ENCODE results near the gene FRAS1. TPM values are rescaled to one million over a fixed set of nuclear protein-coding genes. Genes with fewer than 3 reads are reported as not detected.

Gene FRAS1
- total and polyA plus RNA-seq, 9 of the 15 experiments (the other 6 are each of a cell fraction or from before 2014, with no cell fraction given) = under 0.01 to 0.11 (median 0.04) TPM; not detected in 2

- no peak overlapping the region for H2AFZ ChIP-seq (ENCODE audit: low read depth, low read length)
- no peaks in the 10 kb centered on the region for H3K79me2 ChIP-seq (ENCODE audit: control insufficient read depth, insufficient read depth, low read length)
- no peak overlapping the region for H3K27ac ChIP-seq (ENCODE audit: extremely low read depth, low read depth, low read length)
- TF ChIP-seq POLR2G (IDR thresholded peaks at IDR 0.05; ENCODE audit: low read depth, low read length) (no peak), CC2D1A (IDR thresholded peaks at IDR 0.05) (no peak), ZNF124 (CRISPR knock-in tag; IDR thresholded peaks at IDR 0.05) (no peak), HMGN3 (IDR thresholded peaks at IDR 0.05; ENCODE audit: borderline replicate concordance, extremely low read depth, insufficient read length, low read depth, low read length) (no peak), MBD1 (CRISPR knock-in tag; IDR thresholded peaks at IDR 0.05) (no peak), PREB (CRISPR knock-in tag; IDR thresholded peaks at IDR 0.05) (no peak), SMARCA5 (IDR thresholded peaks at IDR 0.05) (no peak), NR2C2 (CRISPR knock-in tag; IDR thresholded peaks at IDR 0.05) (no peak), NR2C2 (tag; IDR thresholded peaks at IDR 0.05) (no peak), SMAD3 (CRISPR knock-in tag; conservative IDR thresholded peaks at IDR 0.05) (no peak), ZNF764 (CRISPR knock-in tag; IDR thresholded peaks at IDR 0.05; ENCODE audit: low read depth) (no peak), SMAD4 (CRISPR knock-in tag; conservative IDR thresholded peaks at IDR 0.05) (no peak), RB1 (IDR thresholded peaks at IDR 0.05; ENCODE audit: low read depth) (no peak)
- no peak overlapping the region for H3K4me3 ChIP-seq
- H3K36me3 ChIP-seq (ENCODE audit: control insufficient read depth, insufficient read depth, low read length) = no peaks in the 10 kb centered on the region
- H3K4me2 ChIP-seq (ENCODE audit: insufficient read depth, low read length) = no peak overlapping the region
- ATAC-seq (no peak), DNase-seq (ENCODE audit: extremely low read depth in 1 of 4, low spot score in 3 of 4) (no peak), FAIRE-seq (no peak)
- H3K9ac ChIP-seq (ENCODE audit: insufficient read depth in 1 of 2, low read depth in 2 of 2, low read length in 2 of 2) = no peak overlapping the region
- POLR2A ChIA-PET = no interaction called here
- 0% methylated on average over 10 of the region's 10 CpGs for WGBS (ENCODE audit: insufficient coverage, low coverage, missing lambda C conversion rate)
- no peaks in the 10 kb centered on the region for H4K20me1 ChIP-seq (replicated peaks; ENCODE audit: control insufficient read depth, insufficient read depth, low read length)
- no peaks in the 10 kb centered on the region for H3K9me1 ChIP-seq (ENCODE audit: control insufficient read depth, insufficient read depth, low read length)
- intact Hi-C loops (cut with micrococcal nuclease) = no loop called here
- in situ Hi-C loops (cut with MboI) = no loop called here
- CTCF ChIA-PET (ENCODE audit: low intra/inter-chr PET ratio) = no interaction called here
- H3K9me3 ChIP-seq (replicated peaks; ENCODE audit: control insufficient read depth, insufficient read depth, low read depth, low read length) = no peaks in the 10 kb centered on the region
- H3K27me3 ChIP-seq (ENCODE audit: control insufficient read depth in 2 of 2, insufficient read depth in 2 of 2, low read length in 2 of 2) = no peaks in the 10 kb centered on the region; a peak in 1 of 5 replicates
- no TSS peak for BruUV-seq (replicated peaks)
- no peaks in the 10 kb centered on the region for H3K4me1 ChIP-seq (replicated peaks in 1 of 2; ENCODE audit: control insufficient read depth in 2 of 2, insufficient read depth in 2 of 2, low read length in 2 of 2)
These were observed 41.9 kb upstream of the FRAS1 start for GRCh38 chr4:78014889-78015886.
